PC-9 (cell line): ENCODE results near the gene ISOC2. TPM values are rescaled to one million over a fixed set of nuclear protein-coding genes. Genes with fewer than 3 reads are reported as not detected.
A peak's percentile ranks its signal among the peaks of the same experiment; 100 is the strongest.

Experiments
- BruUV-seq: library from RNA; stranded (reverse); fragments of 400-500 nt; replicated peaks from 2 replicates; lab custom pipeline; 2021; lab: Mats Ljungman, UMichigan
- CTCF ChIA-PET: fragments of 300-600 bp; sonication (Branson Sonifier 250); formaldehyde crosslinking; loops from one replicate; lab custom pipeline; 2022; ENCODE audit warnings: antibody characterized with exemption; lab: Charles Lee
- POLR2A ChIA-PET: fragments of 300-600 bp; sonication (Branson Sonifier 250); formaldehyde crosslinking; loops from one replicate; lab custom pipeline; 2022; ENCODE audit warnings: antibody characterized with exemption; ENCODE audit not compliant: unreplicated experiment; lab: Charles Lee
- DNase-seq, 2 experiments: peaks; one replicate each; pipeline versions ENCODE4 v3.0.0 to v3.0.0-alpha.2; 2015 to 2022; ENCODE audit warnings: mixed read lengths in 1 of 2
- H2AFZ ChIP-seq: fragments of 200-600 bp; sonication (generic); 2 replicates; pipeline ENCODE4 v1.8.1; 2017; ENCODE audit warnings: antibody characterized with exemption
- H3F3A ChIP-seq: fragments of 200-600 bp; sonication (generic); 2 replicates; pipeline ENCODE4 v1.8.1; 2017; ENCODE audit warnings: antibody characterized with exemption, mild to moderate bottlenecking, low read depth; ENCODE audit not compliant: insufficient read depth
- H3K27ac ChIP-seq: fragments of 200-600 bp; sonication (generic); 2 replicates; pipeline ENCODE4 v1.6.1; 2016; ENCODE audit warnings: mixed run types
- H3K27me3 ChIP-seq: fragments of 200-600 bp; sonication (generic); 2 replicates; pipeline ENCODE4 v1.6.1; 2016; ENCODE audit warnings: low read depth, mixed run types; ENCODE audit not compliant: insufficient read depth
- H3K36me3 ChIP-seq: fragments of 200-600 bp; sonication (generic); 2 replicates; pipeline ENCODE4 v1.6.1; 2016; ENCODE audit warnings: low read depth, mixed run types
- H3K4me1 ChIP-seq: fragments of 200-600 bp; sonication (generic); replicated peaks from 2 replicates; pipeline ENCODE4 v1.6.1; 2016; ENCODE audit warnings: mixed run types; ENCODE audit not compliant: insufficient read depth
- H3K4me2 ChIP-seq: fragments of 200-600 bp; sonication (generic); 2 replicates; pipeline ENCODE4 v1.6.1; 2017; ENCODE audit warnings: mixed run types
- H3K4me3 ChIP-seq: fragments of 200-600 bp; sonication (generic); 2 replicates; pipeline ENCODE4 v1.6.1; 2016; ENCODE audit warnings: mixed run types
- H3K79me2 ChIP-seq: fragments of 200-600 bp; sonication (generic); 2 replicates; pipeline ENCODE4 v1.6.1; 2017; ENCODE audit warnings: low read depth, mixed run types
- H3K9me2 ChIP-seq: fragments of 200-600 bp; sonication (generic); 2 replicates; pipeline ENCODE4 v1.8.1; 2017; ENCODE audit warnings: mild to moderate bottlenecking; ENCODE audit not compliant: insufficient read depth
- H3K9me3 ChIP-seq: fragments of 200-600 bp; sonication (generic); 2 replicates; pipeline ENCODE4 v1.8.1; 2016; ENCODE audit warnings: low read depth; ENCODE audit not compliant: insufficient read depth
- H4K20me1 ChIP-seq: fragments of 200-600 bp; sonication (generic); 2 replicates; pipeline ENCODE4 v1.8.1; 2017; ENCODE audit not compliant: insufficient read depth
- CTCF ChIP-seq: fragments of 200-600 bp; sonication (generic); conservative IDR thresholded peaks from 2 replicates; pipeline ENCODE4 v1.6.1; 2017; ENCODE audit warnings: mixed run types, antibody characterized with exemption, mild to moderate bottlenecking, moderate library complexity
- EZH2 ChIP-seq: fragments of 200-600 bp; sonication (generic); IDR thresholded peaks from 2 replicates; pipeline ENCODE4 v1.8.0; 2017; ENCODE audit warnings: antibody characterized with exemption, low read depth
- intact Hi-C: fragments of 100-400 bp; cut with micrococcal nuclease; formaldehyde crosslinking; loops from one replicate; pipeline ENCODE4 v1.10.0; 2022; ENCODE audit not compliant: unreplicated experiment
- total RNA-seq: library from RNA; stranded (reverse); gene quantifications from 2 replicates; pipeline ENCODE4 v1.2.3, GENCODE V29; 2021

Gene ISOC2
- total RNA-seq, 1 experiment from 2014 or later: 92.4 TPM

GRCh38 chr19:55479045-55479444, 17.6 kb upstream of the ISOC2 start:
- H3K4me3 ChIP-seq: no peak overlapping the region
- H3K9me3 ChIP-seq: no peaks in the 10 kb centered on the region
- H3K27me3 ChIP-seq: no peaks in the 10 kb centered on the region
- no peak overlapping the region for H3K4me2 ChIP-seq
- intact Hi-C loops: loop anchor here (5.0 to 10.0 kb wide), 5 partner anchors 68 to 1292 kb away; partner anchors contain the start of genes LENG9, MBOAT7, RDH13 and SBK3
- no peaks in the 10 kb centered on the region for H3K36me3 ChIP-seq
- H4K20me1 ChIP-seq: peaks cover 27% of the 10 kb centered on the region
- CTCF ChIA-PET: interaction anchor here (0.6 kb wide), 1 partner anchor 10 kb away, joined by 6 read pairs; no protein-coding TSS in a partner anchor
- POLR2A ChIA-PET: no interaction called here
- H2AFZ ChIP-seq: no peak overlapping the region
- peaks cover 29% of the 10 kb centered on the region for H3K79me2 ChIP-seq
- H3K9me2 ChIP-seq: no peaks in the 10 kb centered on the region
- no peak overlapping the region for H3K27ac ChIP-seq
- no TSS peak for BruUV-seq
- peaks cover 44% of the 10 kb centered on the region for H3F3A ChIP-seq
- H3K4me1 ChIP-seq: peaks cover 24% of the 10 kb centered on the region
- DNase-seq: no peak
- no peak for TF ChIP-seq EZH2
- TF ChIP-seq CTCF: no peak

- CTCF ChIA-PET: no interaction called here
- Histone ChIP-seq H3K27ac (no peak overlapping the region), H2AFZ (no peak overlapping the region), H3K79me2 (peaks cover 29% of the 10 kb centered on the region), H3K4me2 (peak overlapping the region; percentile 65), H3K4me3 (peak overlapping the region; percentile 68; the same call in 1 of the 2 replicates), H3K9me2 (no peaks in the 10 kb centered on the region), H3F3A (peaks cover 44% of the 10 kb centered on the region), H4K20me1 (peaks cover 27% of the 10 kb centered on the region), H3K27me3 (no peaks in the 10 kb centered on the region), H3K4me1 (peaks cover 24% of the 10 kb centered on the region), H3K9me3 (no peaks in the 10 kb centered on the region), H3K36me3 (no peaks in the 10 kb centered on the region)
- TF ChIP-seq CTCF (no peak), EZH2 (no peak)
- POLR2A ChIA-PET: no interaction called here
- intact Hi-C loops: loop anchor here (5.0 to 10.0 kb wide), 5 partner anchors 69 to 1291 kb away; partner anchors contain the start of genes LENG9, MBOAT7, RDH13 and SBK3
- no TSS peak for BruUV-seq
- no peak for DNase-seq
These were observed 16.9 kb upstream of the ISOC2 start for GRCh38 chr19:55478364-55478763.

GRCh38 chr19:55477905-55478304, 16.5 kb upstream of the ISOC2 start:
- Histone ChIP-seq H3K4me3 (peak overlapping the region; percentile 68), H3K27ac (no peak overlapping the region), H3K4me1 (peaks cover 27% of the 10 kb centered on the region), H3F3A (peaks cover 48% of the 10 kb centered on the region), H3K27me3 (no peaks in the 10 kb centered on the region), H3K79me2 (peaks cover 29% of the 10 kb centered on the region), H3K9me2 (no peaks in the 10 kb centered on the region), H2AFZ (no peak overlapping the region), H4K20me1 (peaks cover 27% of the 10 kb centered on the region), H3K36me3 (no peaks in the 10 kb centered on the region), H3K4me2 (peak overlapping the region; percentile 65), H3K9me3 (no peaks in the 10 kb centered on the region)
- ChIA-PET POLR2A (no interaction called here), CTCF (no interaction called here)
- BruUV-seq: no TSS peak
- no peak for DNase-seq
- TF ChIP-seq CTCF: no peak
- TF ChIP-seq EZH2: no peak
- intact Hi-C loops: loop anchor here (2.0 to 10.0 kb wide), 6 partner anchors 69 to 1291 kb away; partner anchors contain the start of genes LENG9, MBOAT7, RDH13 and SBK3
